HG03025 (cell line): ENCODE results near the gene PROSER1.
"Not testable (repeated sequence)": the region's sequence is repeated elsewhere in the genome, so short reads cannot be mapped to it uniquely, and the experiment has no call there.

Experiments used
- ATAC-seq: cut with Tn5 transposase; IDR thresholded peaks from one replicate; pipeline ENCODE4 v1.9.1; 2021; ENCODE audit warnings: mild to moderate bottlenecking, moderate library complexity; ENCODE audit not compliant: unreplicated experiment, low FRiP score

Gene PROSER1

DNA sequence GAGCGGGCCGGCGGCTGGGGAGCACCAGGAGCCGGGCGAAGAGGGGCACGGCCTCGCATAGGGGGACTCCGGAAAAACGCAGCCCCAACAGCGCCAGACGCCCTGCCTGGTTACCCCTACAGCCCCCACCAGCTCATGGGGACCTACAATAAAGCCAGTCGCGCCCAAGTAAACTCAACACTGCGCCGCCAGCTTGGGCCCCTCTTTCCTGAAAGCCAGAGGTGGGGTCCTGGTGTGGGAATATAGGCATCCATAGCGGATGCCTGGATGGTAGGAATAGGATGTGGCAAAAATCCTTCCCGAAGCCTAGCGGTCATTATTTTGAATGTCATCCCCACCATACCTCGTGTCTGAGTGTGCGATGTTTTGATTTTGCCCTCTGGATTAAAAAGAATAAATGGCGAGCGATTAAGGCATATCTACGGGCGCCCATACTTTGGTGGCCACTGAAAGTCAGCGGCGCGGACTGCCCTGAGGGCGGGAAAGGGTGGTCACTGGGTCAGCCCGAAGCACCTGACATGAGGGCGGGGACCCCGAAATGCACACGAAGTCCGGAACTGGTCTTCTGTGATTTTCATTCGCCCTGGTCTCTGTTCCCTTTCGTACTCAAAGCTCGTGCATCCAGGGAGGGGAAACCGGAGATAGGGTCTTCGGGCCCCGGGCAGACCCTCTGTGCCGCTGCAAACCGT is at the start of gene PROSER1, which contains the start of gene NHLRC3:
Gene PROSER1, minus strand, starts transcription at position 210 of the 689 bp plus-strand sequence. CDS start 847 bp downstream, outside the sequence.
Gene NHLRC3, plus strand, starts transcription at position 577 of the 689 bp plus-strand sequence. CDS start 184 bp downstream, outside the sequence.
- peak; percentile 63 for ATAC-seq

- not testable (repeated sequence) for ATAC-seq
These were observed 48.5 kb upstream of the PROSER1 start for GRCh38 chr13:39086251-39086945.

DNA sequence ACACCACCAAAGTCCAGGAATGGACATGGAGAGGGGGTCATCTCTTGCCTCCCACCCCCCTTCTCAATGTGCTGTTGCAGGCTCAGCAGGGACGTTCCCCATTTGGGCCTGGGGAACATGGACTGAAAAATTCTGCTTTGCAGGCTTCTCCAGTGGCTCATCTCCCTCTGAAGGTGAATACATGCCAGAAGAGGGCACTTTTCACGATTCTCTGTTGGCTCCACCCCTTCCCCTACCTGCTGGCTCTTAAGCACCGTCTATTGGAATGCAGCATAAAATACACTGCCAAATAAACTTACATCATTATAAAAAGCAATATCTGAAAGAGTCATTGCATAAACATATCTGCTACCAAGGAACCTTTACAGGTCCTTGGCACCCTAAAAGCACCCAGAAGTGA is 36.1 kb upstream of the PROSER1 start:
- ATAC-seq = no peak

DNA sequence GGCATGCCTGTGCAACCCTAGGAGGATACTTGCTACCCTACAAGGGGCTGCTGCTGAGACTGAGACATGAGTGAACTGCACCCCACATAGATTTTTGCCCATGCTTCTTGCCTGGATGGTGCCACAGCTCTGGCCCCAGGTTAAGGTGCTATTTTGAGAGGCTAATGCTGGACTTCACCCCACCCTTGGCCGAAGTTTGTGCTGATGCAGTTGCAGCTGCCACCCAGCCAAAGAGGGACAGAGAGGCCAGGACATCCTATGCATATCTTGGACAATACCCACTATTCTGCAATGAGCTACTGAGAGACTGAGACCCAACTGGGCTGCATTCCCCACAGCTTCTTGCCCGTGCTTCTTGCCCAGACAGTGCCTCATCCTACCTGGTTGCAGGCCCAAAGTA is 35.0 kb upstream of the PROSER1 start:
- ATAC-seq = no peak

DNA sequence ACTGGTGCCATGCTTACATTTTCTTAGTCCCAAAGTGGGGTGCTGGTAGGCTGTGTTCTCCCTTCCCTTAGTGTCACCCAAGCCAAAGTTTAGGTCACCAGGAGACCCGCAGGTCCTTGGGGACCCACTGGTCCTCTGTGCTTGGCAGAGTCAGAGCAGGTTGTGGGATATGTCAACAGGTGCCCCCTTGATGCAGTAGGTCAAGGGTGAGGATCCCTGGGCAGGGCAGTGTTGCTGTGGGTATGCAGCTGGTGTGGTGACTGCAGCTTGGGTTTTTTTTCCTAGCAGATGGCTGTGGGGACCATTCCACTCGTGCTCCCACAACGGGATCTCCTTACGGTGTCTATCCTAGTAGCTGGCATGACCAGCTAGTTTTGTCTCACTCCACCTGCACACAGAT is 24.1 kb upstream of the PROSER1 start:
- no peak for ATAC-seq

DNA sequence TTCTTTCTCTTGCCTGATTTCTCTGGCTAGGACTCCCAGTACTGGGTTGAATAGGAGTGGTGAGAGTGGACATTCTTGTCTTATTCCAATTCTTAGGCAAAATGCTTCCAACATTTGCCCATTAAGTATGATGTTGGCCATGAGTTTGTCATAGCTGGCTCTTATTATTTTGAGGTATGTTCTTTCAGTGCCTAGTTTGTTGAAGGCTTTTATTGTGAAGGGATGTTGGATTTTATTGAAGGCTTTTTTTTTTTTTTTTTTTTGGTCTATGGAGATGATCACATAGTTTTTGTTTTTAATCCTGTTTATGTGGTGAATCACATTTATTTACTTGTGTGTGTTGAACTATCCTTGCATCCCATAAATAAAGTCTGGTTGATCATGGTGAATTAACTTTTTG is 20.2 kb upstream of the PROSER1 start:
- no peak for ATAC-seq

GRCh38 chr13:39056018-39056417 is 18.1 kb upstream of the PROSER1 start:
- ATAC-seq = no peak

GRCh38 chr13:39054112-39054511 is 16.2 kb upstream of the PROSER1 start:
- ATAC-seq = no peak

- ATAC-seq = no peak
These were observed 15.1 kb upstream of the PROSER1 start for GRCh38 chr13:39052944-39053343.

GRCh38 chr13:39051157-39051556 is 13.3 kb upstream of the PROSER1 start:
- no peak for ATAC-seq

DNA sequence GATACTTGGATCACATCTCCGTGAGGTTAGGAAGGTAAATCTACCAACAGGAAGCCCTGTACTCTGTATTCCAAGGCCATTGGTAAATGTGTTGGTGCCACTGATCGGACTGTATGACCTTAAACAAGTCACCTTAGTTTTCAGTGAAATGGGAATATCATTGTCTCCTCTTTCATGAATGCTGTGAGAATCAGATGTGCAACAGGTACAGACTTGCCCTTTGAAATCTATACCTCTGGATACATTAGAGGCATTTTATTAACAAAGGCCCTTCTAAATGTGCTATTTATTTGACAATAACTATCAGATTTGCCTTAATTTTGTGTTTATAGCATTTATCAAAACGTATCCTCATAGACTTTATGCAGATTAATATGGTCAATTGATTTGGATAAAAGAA is 11.4 kb upstream of the PROSER1 start:
- no peak for ATAC-seq

DNA sequence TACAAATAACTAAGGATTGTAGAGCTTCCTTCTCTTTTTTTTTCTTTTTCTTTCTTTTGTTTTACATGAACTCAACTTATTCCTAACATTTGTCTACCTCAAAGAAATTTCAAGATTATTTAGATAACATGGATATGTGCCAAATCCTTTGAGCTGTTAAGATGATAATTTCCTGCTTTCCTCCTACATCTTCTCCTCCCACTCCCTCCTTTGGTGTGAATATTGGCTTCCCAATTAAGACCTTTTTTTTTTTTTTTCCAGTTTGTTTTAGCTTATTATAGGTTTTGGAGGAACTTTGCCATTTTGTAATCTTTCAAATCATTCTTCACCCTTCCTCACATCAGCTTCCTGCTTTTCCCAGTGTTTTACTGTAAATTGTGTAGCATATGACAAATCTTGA is 10.9 kb upstream of the PROSER1 start:
- ATAC-seq = no peak

- no peak for ATAC-seq
These were observed 9.7 kb upstream of the PROSER1 start for GRCh38 chr13:39047560-39047959.

- peak; percentile 89 for ATAC-seq
These were observed 6.6 kb upstream of the PROSER1 start for GRCh38 chr13:39044536-39044935.

- no peak for ATAC-seq
These were observed 2.3 kb upstream of the PROSER1 start for GRCh38 chr13:39040206-39040605.

GRCh38 chr13:39039041-39039440 is 1.2 kb upstream of the PROSER1 start:
- no peak for ATAC-seq

DNA sequence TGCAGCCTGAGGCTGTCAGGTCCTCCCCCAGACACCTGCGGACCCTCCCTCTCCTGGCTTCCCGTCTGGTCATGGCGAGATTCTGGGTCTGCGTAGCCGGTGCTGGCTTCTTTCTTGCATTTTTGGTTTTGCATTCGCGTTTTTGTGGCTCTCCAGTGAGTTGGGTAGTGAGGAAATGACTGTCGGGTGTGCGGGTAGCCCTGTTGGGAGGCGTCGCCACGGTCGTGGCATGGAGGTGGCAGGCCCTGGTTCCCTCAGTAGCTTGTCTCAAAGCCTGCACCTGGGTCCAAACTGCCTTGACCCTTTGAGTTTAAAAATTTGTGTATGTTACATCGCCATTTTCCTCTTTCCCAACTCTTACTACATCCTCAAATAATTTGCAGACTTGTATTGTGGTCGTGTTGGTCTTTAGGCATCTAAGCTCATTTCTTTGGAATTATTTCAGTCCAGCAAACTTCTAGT is 711 bp upstream of the PROSER1 start:
- ATAC-seq = peak; percentile 18

- peak; percentile 30 for ATAC-seq
These were observed 444 bp downstream of the PROSER1 start for GRCh38 chr13:39037410-39037879.

DNA sequence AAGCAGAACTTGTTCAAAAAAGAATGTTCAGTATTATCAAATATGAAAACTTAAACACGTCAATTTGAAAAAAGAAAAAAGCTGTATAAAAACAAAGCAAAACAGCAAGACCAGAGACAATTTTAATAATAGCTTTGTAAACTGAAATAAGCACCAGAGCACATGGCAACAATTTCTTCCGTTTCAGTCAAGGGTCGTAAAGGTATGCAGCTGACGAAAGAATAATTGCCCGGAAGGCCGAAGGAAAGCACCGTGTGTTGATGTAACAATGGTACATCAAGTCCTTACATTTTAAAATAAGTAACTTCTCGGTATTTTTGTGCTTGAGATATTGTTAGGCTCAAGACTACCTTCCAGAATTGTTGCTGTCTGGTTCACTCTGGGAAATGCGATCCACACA is 1.7 kb downstream of the PROSER1 start:
- ATAC-seq = no peak

DNA sequence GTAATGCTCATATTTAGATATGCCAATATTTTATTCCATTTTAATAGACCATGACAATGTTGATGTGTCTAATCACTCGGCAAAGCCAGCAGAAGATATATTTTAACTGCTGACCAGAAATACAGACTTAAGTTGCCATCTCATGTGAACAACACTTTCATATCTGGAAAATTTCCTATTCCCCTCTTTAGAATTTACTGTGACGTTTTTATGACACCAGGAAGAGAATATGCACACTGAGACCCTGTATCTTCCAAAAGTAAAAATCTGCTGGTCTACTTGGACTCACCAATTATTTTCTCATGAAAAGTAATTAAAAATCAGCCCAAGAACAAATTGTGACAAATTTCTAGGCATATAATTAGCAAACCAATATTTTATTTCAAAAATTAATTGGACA is 2.1 kb downstream of the PROSER1 start:
- ATAC-seq = no peak

GRCh38 chr13:39035204-39035603 is 2.7 kb downstream of the PROSER1 start:
- no peak for ATAC-seq

DNA sequence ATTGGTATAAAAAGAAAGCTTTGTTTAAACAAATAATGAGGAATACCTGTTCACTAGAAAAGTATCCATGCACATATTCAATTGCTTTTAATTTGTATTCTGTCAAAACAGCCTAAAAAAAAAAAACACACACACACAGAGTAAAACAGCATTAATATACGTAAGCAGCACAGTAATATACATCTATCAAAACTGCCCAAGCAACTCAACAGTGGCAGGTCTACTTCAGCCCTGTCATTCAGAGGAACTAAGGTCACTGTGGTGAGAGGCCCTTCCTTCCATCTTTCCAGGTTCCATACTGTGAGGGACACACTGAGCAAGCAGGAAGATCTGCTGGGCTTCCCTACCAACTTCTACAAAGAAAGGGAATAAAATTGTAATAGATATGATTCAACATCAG is 3.8 kb downstream of the PROSER1 start:
- no peak for ATAC-seq
